Measurements from ENCODE around the gene VWA3B.

Gene VWA3B

GRCh38 chr2:98240786-98241398 is 153.9 kb downstream of the VWA3B start:
- H3K79me2 ChIP-seq (ENCODE audit: insufficient read depth, low read length), result no peaks in the 10 kb centered on the region
- no peaks in the 10 kb centered on the region for H3K36me3 ChIP-seq (ENCODE audit: insufficient read depth, low read length)
- H2AFZ ChIP-seq (ENCODE audit: low read length), result no peak overlapping the region
- H3K4me1 ChIP-seq (ENCODE audit: insufficient read depth, low read length, poor library complexity, severe bottlenecking), result no peaks in the 10 kb centered on the region
- H3K9ac ChIP-seq (ENCODE audit: low read depth, low read length, poor library complexity, severe bottlenecking), result no peak overlapping the region
- H3K4me2 ChIP-seq (ENCODE audit: low read depth, low read length, poor library complexity, severe bottlenecking), result no peak overlapping the region
- TF ChIP-seq EZH2phosphoT487 (IDR thresholded peaks at IDR 0.05; ENCODE audit: borderline replicate concordance), result no peak
- TF ChIP-seq, protein P1, sequence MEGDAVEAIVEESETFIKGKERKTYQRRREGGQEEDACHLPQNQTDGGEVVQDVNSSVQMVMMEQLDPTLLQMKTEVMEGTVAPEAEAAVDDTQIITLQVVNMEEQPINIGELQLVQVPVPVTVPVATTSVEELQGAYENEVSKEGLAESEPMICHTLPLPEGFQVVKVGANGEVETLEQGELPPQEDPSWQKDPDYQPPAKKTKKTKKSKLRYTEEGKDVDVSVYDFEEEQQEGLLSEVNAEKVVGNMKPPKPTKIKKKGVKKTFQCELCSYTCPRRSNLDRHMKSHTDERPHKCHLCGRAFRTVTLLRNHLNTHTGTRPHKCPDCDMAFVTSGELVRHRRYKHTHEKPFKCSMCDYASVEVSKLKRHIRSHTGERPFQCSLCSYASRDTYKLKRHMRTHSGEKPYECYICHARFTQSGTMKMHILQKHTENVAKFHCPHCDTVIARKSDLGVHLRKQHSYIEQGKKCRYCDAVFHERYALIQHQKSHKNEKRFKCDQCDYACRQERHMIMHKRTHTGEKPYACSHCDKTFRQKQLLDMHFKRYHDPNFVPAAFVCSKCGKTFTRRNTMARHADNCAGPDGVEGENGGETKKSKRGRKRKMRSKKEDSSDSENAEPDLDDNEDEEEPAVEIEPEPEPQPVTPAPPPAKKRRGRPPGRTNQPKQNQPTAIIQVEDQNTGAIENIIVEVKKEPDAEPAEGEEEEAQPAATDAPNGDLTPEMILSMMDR (conservative IDR thresholded peaks at IDR 0.05; ENCODE audit: low read length), result no peak
- no peaks in the 10 kb centered on the region for H3K9me2 ChIP-seq (replicated peaks; ENCODE audit: low read depth, low read length)
- H3K4me3 ChIP-seq (ENCODE audit: low read length, poor library complexity, severe bottlenecking), result no peak overlapping the region
- no peaks in the 10 kb centered on the region for H3F3A ChIP-seq (ENCODE audit: low read depth)
- H3K9me3 ChIP-seq (ENCODE audit: insufficient read depth, low read depth, low read length), result no peaks in the 10 kb centered on the region
- no peaks in the 10 kb centered on the region for H4K20me1 ChIP-seq (ENCODE audit: insufficient read depth, low read length, poor library complexity, severe bottlenecking)
- no peaks in the 10 kb centered on the region for H3K27me3 ChIP-seq (ENCODE audit: insufficient read depth, low read length, poor library complexity, severe bottlenecking)

DNA sequence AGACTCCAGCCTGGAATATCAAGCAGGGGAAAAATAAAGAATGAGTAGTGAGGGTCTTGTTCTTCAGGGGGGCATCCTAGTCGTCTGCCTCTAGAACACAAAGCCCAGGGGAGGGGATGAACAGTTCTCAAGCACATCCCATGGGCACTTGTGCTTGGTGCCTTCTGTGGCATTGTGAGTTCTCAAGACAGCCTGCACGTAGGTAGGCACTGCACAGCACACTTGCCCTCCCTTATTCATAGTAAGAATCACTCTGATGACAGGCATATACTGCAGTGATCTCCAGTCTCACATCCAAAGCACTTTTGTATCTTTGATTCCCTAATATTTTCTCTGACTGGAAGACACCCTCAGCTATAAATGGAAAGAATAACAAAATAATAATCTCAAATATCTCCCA is 154.6 kb downstream of the VWA3B start:
- Histone ChIP-seq H4K20me1 (ENCODE audit: insufficient read depth, low read length, poor library complexity, severe bottlenecking) (no peaks in the 10 kb centered on the region), H2AFZ (ENCODE audit: low read length) (no peak overlapping the region), H3K9me2 (replicated peaks; ENCODE audit: low read depth, low read length) (no peaks in the 10 kb centered on the region), H3K4me2 (ENCODE audit: low read depth, low read length, poor library complexity, severe bottlenecking) (no peak overlapping the region), H3K9ac (ENCODE audit: low read depth, low read length, poor library complexity, severe bottlenecking) (no peak overlapping the region), H3K36me3 (ENCODE audit: insufficient read depth, low read length) (no peaks in the 10 kb centered on the region), H3K9me3 (ENCODE audit: insufficient read depth, low read depth, low read length) (no peaks in the 10 kb centered on the region), H3F3A (ENCODE audit: low read depth) (no peaks in the 10 kb centered on the region), H3K4me3 (ENCODE audit: low read length, poor library complexity, severe bottlenecking) (no peak overlapping the region), H3K4me1 (ENCODE audit: insufficient read depth, low read length, poor library complexity, severe bottlenecking) (no peaks in the 10 kb centered on the region), H3K27me3 (ENCODE audit: insufficient read depth, low read length, poor library complexity, severe bottlenecking) (no peaks in the 10 kb centered on the region), H3K79me2 (ENCODE audit: insufficient read depth, low read length) (no peaks in the 10 kb centered on the region)
- no peak for TF ChIP-seq EZH2phosphoT487 (IDR thresholded peaks at IDR 0.05; ENCODE audit: borderline replicate concordance)
- TF ChIP-seq, protein P1 (conservative IDR thresholded peaks at IDR 0.05; ENCODE audit: low read length), result no peak

DNA sequence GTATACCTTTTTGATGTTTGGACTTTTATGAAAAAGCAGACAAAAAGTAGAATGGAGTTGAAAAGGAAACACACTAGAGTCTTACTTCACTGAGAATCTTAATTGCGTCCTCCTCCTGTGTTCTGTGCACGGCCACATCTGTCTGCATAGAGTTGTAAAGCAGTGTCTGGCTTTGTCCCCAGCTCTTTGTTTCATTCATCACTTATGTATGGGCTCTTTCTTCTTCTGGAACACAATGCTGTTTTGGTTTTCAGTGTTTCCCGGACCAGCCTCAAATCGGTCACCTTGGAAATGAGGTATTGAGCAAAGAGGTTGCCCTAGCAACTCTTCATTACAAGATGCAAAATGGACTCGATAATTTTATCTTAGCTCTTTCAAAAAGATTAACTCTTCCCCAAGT is 155.0 kb downstream of the VWA3B start:
- no peak overlapping the region for H2AFZ ChIP-seq (ENCODE audit: low read length)
- no peaks in the 10 kb centered on the region for H3K4me1 ChIP-seq (ENCODE audit: insufficient read depth, low read length, poor library complexity, severe bottlenecking)
- no peaks in the 10 kb centered on the region for H3K79me2 ChIP-seq (ENCODE audit: insufficient read depth, low read length)
- no peaks in the 10 kb centered on the region for H3K9me3 ChIP-seq (ENCODE audit: insufficient read depth, low read depth, low read length)
- no peak overlapping the region for H3K4me2 ChIP-seq (ENCODE audit: low read depth, low read length, poor library complexity, severe bottlenecking)
- no peaks in the 10 kb centered on the region for H3K27me3 ChIP-seq (ENCODE audit: insufficient read depth, low read length, poor library complexity, severe bottlenecking)
- H3K9ac ChIP-seq (ENCODE audit: low read depth, low read length, poor library complexity, severe bottlenecking), result no peak overlapping the region
- H3F3A ChIP-seq (ENCODE audit: low read depth), result no peaks in the 10 kb centered on the region
- no peaks in the 10 kb centered on the region for H4K20me1 ChIP-seq (ENCODE audit: insufficient read depth, low read length, poor library complexity, severe bottlenecking)
- TF ChIP-seq, protein P1 (conservative IDR thresholded peaks at IDR 0.05; ENCODE audit: low read length), result no peak
- no peak for TF ChIP-seq EZH2phosphoT487 (IDR thresholded peaks at IDR 0.05; ENCODE audit: borderline replicate concordance)
- H3K4me3 ChIP-seq (ENCODE audit: low read length, poor library complexity, severe bottlenecking), result no peak overlapping the region
- no peaks in the 10 kb centered on the region for H3K36me3 ChIP-seq (ENCODE audit: insufficient read depth, low read length)
- H3K9me2 ChIP-seq (replicated peaks; ENCODE audit: low read depth, low read length), result no peaks in the 10 kb centered on the region
